Measurements from ENCODE around the gene PAPOLA.

Gene PAPOLA

GRCh38 chr14:96568621-96569020, 66.4 kb downstream of the PAPOLA start:
- DNase-seq: no peak

- DNase-seq: no peak
These were observed 69.1 kb downstream of the PAPOLA start for GRCh38 chr14:96571311-96571710.

GRCh38 chr14:96573473-96574100, 71.4 kb downstream of the PAPOLA start:
- no peak for DNase-seq

GRCh38 chr14:96574171-96574632, 72.0 kb downstream of the PAPOLA start:
- DNase-seq: no peak

- no peak for DNase-seq
These were observed 72.8 kb downstream of the PAPOLA start for GRCh38 chr14:96574633-96575632.

- DNase-seq: no peak
These were observed 74.2 kb downstream of the PAPOLA start for GRCh38 chr14:96576359-96576758.

GRCh38 chr14:96576937-96577336, 74.8 kb downstream of the PAPOLA start:
- no peak for DNase-seq

- DNase-seq: no peak
These were observed 76.4 kb downstream of the PAPOLA start for GRCh38 chr14:96578619-96579018.

GRCh38 chr14:96579358-96579757, 77.2 kb downstream of the PAPOLA start:
- no peak for DNase-seq

- DNase-seq: no peak
These were observed 77.7 kb downstream of the PAPOLA start for GRCh38 chr14:96579855-96580254.

- no peak for DNase-seq
These were observed 78.4 kb downstream of the PAPOLA start for GRCh38 chr14:96580566-96580965.

GRCh38 chr14:96581026-96581425, 78.8 kb downstream of the PAPOLA start:
- DNase-seq: no peak

- DNase-seq: no peak
These were observed 79.7 kb downstream of the PAPOLA start for GRCh38 chr14:96581902-96582301.

- no peak for DNase-seq
These were observed 80.3 kb downstream of the PAPOLA start for GRCh38 chr14:96582411-96582961.

GRCh38 chr14:96582995-96583394, 80.8 kb downstream of the PAPOLA start:
- DNase-seq: no peak

- no peak for DNase-seq
These were observed 81.4 kb downstream of the PAPOLA start for GRCh38 chr14:96583569-96584041.

GRCh38 chr14:96584199-96584906, 82.2 kb downstream of the PAPOLA start:
- peak; percentile 1 for DNase-seq

- DNase-seq: no peak
These were observed 82.9 kb downstream of the PAPOLA start for GRCh38 chr14:96584907-96585671.

- no peak for DNase-seq
These were observed 83.5 kb downstream of the PAPOLA start for GRCh38 chr14:96585672-96586013.

- no peak for DNase-seq
These were observed 83.9 kb downstream of the PAPOLA start for GRCh38 chr14:96586056-96586455.

GRCh38 chr14:96586921-96587822, 85.0 kb downstream of the PAPOLA start:
- DNase-seq: no peak

Data from inflammatory macrophage treated with lipopolysaccharide for 4 hours (primary cell).